ENCODE results near the gene RESP18.

GRCh38 chr2:219325136-219325535 is 7.4 kb downstream of the RESP18 start:
- TF ChIP-seq CTCF (IDR thresholded peaks at IDR 0.05) (no peak), POLR2A (IDR thresholded peaks at IDR 0.05) (no peak)

Measured in ovary (tissue), 3 donors.